Measurements from ENCODE around the gene WDR74.
A peak's percentile ranks its signal among the peaks of the same experiment; 100 is the strongest.
"Not testable (repeated sequence)": the region's sequence is repeated elsewhere in the genome, so short reads cannot be mapped to it uniquely, and the experiment has no call there.

WDR74 gene

GRCh38 chr11:62841361-62842170 lies 2.2 kb upstream of the WDR74 start:
- peak; percentile 64 for DNase-seq (ENCODE audit: low read depth, low spot score)

GRCh38 chr11:62840721-62841360 lies 1.5 kb upstream of the WDR74 start:
- DNase-seq (ENCODE audit: low read depth, low spot score), result peak; percentile 72

- no peak for DNase-seq (ENCODE audit: low read depth, low spot score)
Measured at GRCh38 chr11:62835336-62835735, 4.1 kb downstream of the WDR74 start.

GRCh38 chr11:62832336-62833234 lies 6.8 kb downstream of the WDR74 start, which contains the start of gene TEX54:
TEX54 (minus strand) TSS chr11:62832841.
- DNase-seq (ENCODE audit: low read depth, low spot score), result no peak

GRCh38 chr11:62831520-62832335 lies 7.7 kb downstream of the WDR74 start, which contains the start of gene STX5:
STX5 (minus strand) TSS chr11:62832051; CDS start chr11:62831243, 808 bp downstream.
- peak; percentile 100 for DNase-seq (ENCODE audit: low read depth, low spot score)

- DNase-seq (ENCODE audit: low read depth, low spot score), result no peak
Measured at GRCh38 chr11:62830904-62831519, 8.4 kb downstream of the WDR74 start.

- DNase-seq (ENCODE audit: low read depth, low spot score), result not testable (repeated sequence)
Measured at GRCh38 chr11:62828130-62828529, 11.3 kb downstream of the WDR74 start.

GRCh38 chr11:62823677-62824076 lies 15.7 kb downstream of the WDR74 start:
- DNase-seq (ENCODE audit: low read depth, low spot score), result no peak

GRCh38 chr11:62817129-62817528 lies 22.3 kb downstream of the WDR74 start:
- DNase-seq (ENCODE audit: low read depth, low spot score), result no peak

- DNase-seq (ENCODE audit: low read depth, low spot score), result no peak
Measured at GRCh38 chr11:62816557-62816956, 22.8 kb downstream of the WDR74 start.

GRCh38 chr11:62811659-62812058 lies 27.7 kb downstream of the WDR74 start:
- DNase-seq (ENCODE audit: low read depth, low spot score), result no peak

- no peak for DNase-seq (ENCODE audit: low read depth, low spot score)
Measured at GRCh38 chr11:62810748-62811147, 28.6 kb downstream of the WDR74 start.

GRCh38 chr11:62806611-62807121 lies 32.7 kb downstream of the WDR74 start:
- no peak for DNase-seq (ENCODE audit: low read depth, low spot score)

GRCh38 chr11:62805961-62806441 lies 33.4 kb downstream of the WDR74 start:
- no peak for DNase-seq (ENCODE audit: low read depth, low spot score)

GRCh38 chr11:62805076-62805892 lies 34.1 kb downstream of the WDR74 start, which contains the start of gene NXF1:
NXF1 (minus strand) TSS chr11:62805440; CDS start chr11:62805356, 84 bp downstream.
- peak; percentile 85 for DNase-seq (ENCODE audit: low read depth, low spot score)

GRCh38 chr11:62804310-62805075 lies 34.9 kb downstream of the WDR74 start:
- DNase-seq (ENCODE audit: low read depth, low spot score), result no peak

- DNase-seq (ENCODE audit: low read depth, low spot score), result no peak
Measured at GRCh38 chr11:62801071-62801470, 38.3 kb downstream of the WDR74 start.

GRCh38 chr11:62799486-62799885 lies 39.9 kb downstream of the WDR74 start:
- no peak for DNase-seq (ENCODE audit: low read depth, low spot score)

Measured in activated naive CD8-positive, alpha-beta T cell treated with anti-CD3 and anti-CD28 coated beads, Interleukin-2, amount 50 U/mL, for 16 hours (primary cell).